GM12892 (cell line): Measurements from ENCODE around the gene TAAR5.
"Not testable (repeated sequence)": the region's sequence is repeated elsewhere in the genome, so short reads cannot be mapped to it uniquely, and the experiment has no call there.

ENCODE experiments used
- DNase-seq: peaks from one replicate; pipeline ENCODE4 v3.0.0; 2011; ENCODE audit not compliant: insufficient read length
- FAIRE-seq: peaks from 2 replicates; lab custom pipeline; 2011; peaks lifted over from hg19 to GRCh38; lab: Jason Lieb, UNC
- POLR2A ChIP-seq: IDR thresholded peaks from 2 replicates; pipeline ENCODE4 v1.6.1; 2011; ENCODE audit warnings: low read depth, low read length, control low read depth
- POLR2AphosphoS5 ChIP-seq: IDR thresholded peaks from 2 replicates; pipeline ENCODE4 v1.6.1; 2011; ENCODE audit warnings: low read depth, low read length, control low read depth
- TAF1 ChIP-seq: IDR thresholded peaks from 2 replicates; pipeline ENCODE4 v1.6.1; 2011; ENCODE audit warnings: low read depth, mild to moderate bottlenecking, control low read depth, low read length, borderline replicate concordance

TAAR5 gene

DNA sequence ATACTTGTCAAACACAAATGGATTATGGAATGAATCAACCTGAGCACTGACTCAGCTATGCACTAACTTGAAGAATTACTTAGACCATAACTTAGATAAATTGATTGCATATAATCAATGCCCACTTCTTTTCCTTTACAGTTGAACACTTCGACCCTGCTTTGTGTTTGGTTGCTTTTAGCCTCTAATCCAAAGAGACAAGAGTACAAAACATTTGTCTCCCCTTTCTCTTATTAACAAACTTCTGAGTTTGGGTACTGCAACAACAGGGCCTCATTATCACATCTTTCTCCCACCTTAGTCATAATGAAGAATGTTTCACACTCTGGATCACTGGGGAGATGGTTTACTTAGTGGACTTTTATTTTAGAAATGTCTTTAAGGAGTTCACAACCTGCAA lies 22.0 kb downstream of the TAAR5 start:
- DNase-seq: no peak
- FAIRE-seq: no peak
- no peak for TF ChIP-seq POLR2AphosphoS5
- TF ChIP-seq POLR2A: no peak
- no peak for TF ChIP-seq TAF1

DNA sequence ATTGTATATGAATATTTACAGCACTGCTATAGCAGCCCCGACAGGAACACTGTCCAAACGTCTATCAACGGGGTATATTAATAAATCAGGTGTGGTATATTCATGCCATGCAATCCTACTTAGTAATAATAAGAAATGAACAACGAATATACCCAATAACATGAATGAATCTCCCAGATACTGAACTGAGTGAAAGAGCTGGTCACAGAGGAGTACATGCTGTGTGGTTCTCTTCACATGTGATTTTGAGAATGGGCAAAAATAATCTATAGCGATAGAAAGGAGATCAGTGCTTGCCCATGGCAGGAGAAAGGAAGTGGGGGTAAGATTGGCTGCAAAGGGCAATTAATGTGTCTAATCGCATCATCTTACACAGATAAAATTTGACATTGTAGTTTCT lies 23.1 kb downstream of the TAAR5 start:
- no peak for FAIRE-seq
- TF ChIP-seq POLR2AphosphoS5 (no peak), POLR2A (no peak), TAF1 (no peak)
- no peak for DNase-seq

DNA sequence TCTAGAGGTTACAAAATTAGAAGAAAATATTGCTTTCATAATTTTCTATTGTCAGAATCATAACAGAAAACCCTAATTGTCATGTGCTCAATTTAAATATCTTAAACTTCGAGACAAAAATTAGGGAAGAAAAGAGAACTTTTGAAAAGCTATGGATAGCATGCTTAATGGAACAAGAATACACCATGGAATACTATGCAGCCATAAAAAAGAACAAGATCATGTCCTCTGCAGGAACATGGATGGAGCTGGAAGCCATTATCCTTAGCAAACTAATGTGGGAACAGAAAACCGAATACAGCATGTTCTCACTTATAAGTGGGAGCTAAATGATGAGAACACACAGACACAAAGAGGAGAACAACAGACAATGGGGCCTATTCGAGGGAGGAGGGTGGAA lies 29.5 kb downstream of the TAAR5 start:
- DNase-seq, FAIRE-seq: not testable (repeated sequence)

DNA sequence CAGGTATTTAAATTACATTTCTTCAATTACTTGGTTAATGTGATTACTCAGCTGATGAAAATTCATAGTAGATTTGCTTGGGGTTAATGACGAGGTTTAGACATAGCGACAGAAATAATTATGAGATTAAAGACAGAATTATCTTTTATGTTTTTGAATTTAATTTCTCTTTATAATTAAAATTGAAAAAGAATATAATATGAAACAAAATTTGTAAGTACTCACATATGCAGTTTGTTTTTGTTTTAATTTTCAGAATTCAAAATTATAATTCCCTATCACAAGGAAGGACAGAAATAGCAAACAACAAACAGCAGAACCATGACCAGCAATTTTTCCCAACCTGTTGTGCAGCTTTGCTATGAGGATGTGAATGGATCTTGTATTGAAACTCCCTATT lies 37.2 kb downstream of the TAAR5 start, which contains the start of gene TAAR8:
TAAR8 (plus strand) TSS at position 301 of the 400 bp plus-strand sequence; CDS start at position 322, 21 bp downstream.
- FAIRE-seq: no peak
- TF ChIP-seq TAF1: no peak
- no peak for TF ChIP-seq POLR2AphosphoS5
- no peak for TF ChIP-seq POLR2A
- no peak for DNase-seq

DNA sequence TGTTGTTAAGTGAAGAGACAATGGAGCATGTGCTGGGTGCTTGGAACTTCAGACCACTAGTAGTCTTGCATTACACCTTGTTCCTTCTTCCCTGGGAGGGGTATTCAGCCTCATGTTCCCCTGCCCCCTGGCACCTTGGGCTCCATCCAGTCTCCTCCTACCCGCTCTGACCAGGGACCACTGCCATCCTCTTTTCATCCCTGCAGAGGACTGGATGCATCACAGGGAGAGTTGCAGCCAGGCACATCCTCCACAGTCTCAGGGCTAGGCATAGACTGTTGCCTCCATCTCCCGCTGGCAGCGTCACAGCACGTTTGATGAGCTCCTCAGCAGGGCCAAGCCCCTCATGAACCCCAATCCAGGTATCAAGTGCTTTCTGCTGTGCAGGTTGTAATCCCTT lies 38.3 kb downstream of the TAAR5 start:
- FAIRE-seq: no peak
- no peak for DNase-seq
- TF ChIP-seq TAF1 (no peak), POLR2AphosphoS5 (no peak)

DNA sequence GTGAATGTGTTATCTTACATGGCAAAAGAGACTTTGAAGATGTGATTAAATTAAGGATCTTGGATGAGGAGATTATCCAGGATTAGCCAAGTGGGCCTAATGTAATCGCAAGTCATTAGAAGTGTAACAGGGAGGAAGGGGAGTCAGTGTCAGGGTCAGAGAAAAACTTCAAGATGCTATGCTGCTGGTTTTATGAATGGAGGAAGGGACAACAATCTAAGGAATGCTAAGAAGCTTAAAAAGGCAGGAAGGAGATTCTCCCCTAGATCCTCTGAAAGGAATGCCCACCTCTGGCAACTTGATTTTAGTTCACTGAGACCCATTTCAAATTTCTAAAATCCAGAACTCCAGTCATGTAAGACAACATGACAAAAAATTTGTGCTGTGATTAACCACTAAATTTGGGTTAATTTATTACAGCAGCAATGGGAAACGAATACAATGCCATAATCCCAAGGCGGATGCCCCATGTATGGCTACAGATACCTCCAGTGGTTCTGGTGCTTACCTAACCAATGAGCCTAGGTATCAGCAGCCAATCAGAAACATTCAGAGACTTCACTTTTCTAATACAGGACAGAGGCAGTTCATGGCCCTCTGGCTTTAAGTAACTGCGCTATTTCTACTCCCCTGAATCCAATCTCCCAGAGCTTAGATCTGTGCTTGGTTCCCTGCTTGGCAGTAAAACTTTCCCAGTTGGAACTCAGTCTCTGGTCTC lies 40.6 kb downstream of the TAAR5 start:
- DNase-seq: no peak
- no peak for FAIRE-seq
- TF ChIP-seq TAF1 (no peak), POLR2AphosphoS5 (no peak), POLR2A (no peak)

DNA sequence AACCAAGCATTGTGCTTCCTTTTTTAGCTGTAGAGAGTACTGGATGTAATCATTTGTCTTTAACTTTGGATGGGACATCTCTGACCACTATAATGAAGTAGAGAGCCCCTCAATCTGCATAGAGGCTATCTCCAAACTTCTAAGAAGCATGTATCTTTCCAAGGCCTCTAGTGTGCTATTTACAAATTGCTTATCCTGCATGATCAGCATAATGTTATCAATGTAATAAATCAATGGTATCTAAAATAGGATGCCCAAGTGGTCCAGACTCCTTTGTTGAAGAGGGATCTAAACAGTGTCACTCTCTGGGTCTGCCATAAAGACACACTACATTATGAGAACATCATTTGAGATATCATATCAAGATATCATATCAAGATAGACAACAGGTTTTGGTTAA lies 44.7 kb downstream of the TAAR5 start:
- FAIRE-seq (no peak), DNase-seq (no peak)
- TF ChIP-seq TAF1 (no peak), POLR2A (no peak), POLR2AphosphoS5 (no peak)
